GM12892 (cell line): ENCODE results near the gene OR13G1. TPM values are rescaled to one million over a fixed set of nuclear protein-coding genes. Genes with fewer than 3 reads are reported as not detected.
"Not testable (repeated sequence)": the region's sequence is repeated elsewhere in the genome, so short reads cannot be mapped to it uniquely, and the experiment has no call there.

Experiments used
- DNase-seq: peaks from one replicate; pipeline ENCODE4 v3.0.0; 2011; ENCODE audit not compliant: insufficient read length
- FAIRE-seq: peaks from 2 replicates; lab custom pipeline; 2011; peaks lifted over from hg19 to GRCh38; lab: Jason Lieb, UNC
- POLR2A ChIP-seq: IDR thresholded peaks from 2 replicates; pipeline ENCODE4 v1.6.1; 2011; ENCODE audit warnings: low read depth, low read length, control low read depth
- POLR2AphosphoS5 ChIP-seq: IDR thresholded peaks from 2 replicates; pipeline ENCODE4 v1.6.1; 2011; ENCODE audit warnings: low read depth, low read length, control low read depth
- TAF1 ChIP-seq: IDR thresholded peaks from 2 replicates; pipeline ENCODE4 v1.6.1; 2011; ENCODE audit warnings: low read depth, mild to moderate bottlenecking, control low read depth, low read length, borderline replicate concordance
- polyA plus RNA-seq: library from polyadenylated mRNA; unstranded; fragments of >200 nt; gene quantifications from one replicate; pipeline ENCODE4 v1.2.1, GENCODE V29; 2012; ENCODE audit warnings: missing spikeins, inconsistent platforms; ENCODE audit not compliant: missing spikeins

The OR13G1 gene
- not detected for polyA plus RNA-seq

- TF ChIP-seq POLR2A (no peak), POLR2AphosphoS5 (no peak), TAF1 (no peak)
- FAIRE-seq (no peak), DNase-seq (no peak)
These were observed at the start of gene OR13G1 for GRCh38 chr1:247679639-247680038. OR13G1 (minus strand) TSS chr1:247679739; CDS start chr1:247673041, 6,698 bp downstream.

- FAIRE-seq (no peak), DNase-seq (no peak)
- no peak for TF ChIP-seq POLR2A
- no peak for TF ChIP-seq TAF1
- no peak for TF ChIP-seq POLR2AphosphoS5
These were observed 41.7 kb upstream of the OR13G1 start for GRCh38 chr1:247721222-247721621.

- DNase-seq: no peak
- TF ChIP-seq POLR2AphosphoS5 (no peak), POLR2A (no peak), TAF1 (no peak)
- no peak for FAIRE-seq
These were observed 37.0 kb upstream of the OR13G1 start, which contains the start of gene OR6F1 for GRCh38 chr1:247716546-247716945. OR6F1 (minus strand) TSS chr1:247716646; CDS start chr1:247712755, 3,891 bp downstream.

GRCh38 chr1:247713753-247714152 lies 34.2 kb upstream of the OR13G1 start:
- DNase-seq: no peak
- FAIRE-seq: no peak
- no peak for TF ChIP-seq POLR2A
- TF ChIP-seq POLR2AphosphoS5: no peak
- TF ChIP-seq TAF1: no peak

- FAIRE-seq, DNase-seq: not testable (repeated sequence)
These were observed 31.1 kb upstream of the OR13G1 start for GRCh38 chr1:247710681-247711080.

GRCh38 chr1:247701338-247701737 lies 21.8 kb upstream of the OR13G1 start:
- FAIRE-seq: no peak
- TF ChIP-seq TAF1: no peak
- no peak for TF ChIP-seq POLR2A
- no peak for TF ChIP-seq POLR2AphosphoS5
- no peak for DNase-seq

- TF ChIP-seq TAF1 (no peak), POLR2AphosphoS5 (no peak), POLR2A (no peak)
- FAIRE-seq (peak; percentile 93), DNase-seq (no peak)
These were observed 1.9 kb upstream of the OR13G1 start for GRCh38 chr1:247681288-247681897.

GRCh38 chr1:247680171-247680570 lies 632 bp upstream of the OR13G1 start:
- DNase-seq (no peak), FAIRE-seq (no peak)
- TF ChIP-seq POLR2AphosphoS5 (no peak), TAF1 (no peak), POLR2A (no peak)

GRCh38 chr1:247669225-247669624 lies 10.3 kb downstream of the OR13G1 start:
- no peak for DNase-seq
- FAIRE-seq: no peak
- TF ChIP-seq POLR2A (no peak), TAF1 (no peak), POLR2AphosphoS5 (no peak)

- TF ChIP-seq POLR2AphosphoS5 (no peak), POLR2A (no peak), TAF1 (no peak)
- no peak for DNase-seq
- no peak for FAIRE-seq
These were observed 23.2 kb downstream of the OR13G1 start for GRCh38 chr1:247656221-247656875.

GRCh38 chr1:247653040-247653439 lies 26.5 kb downstream of the OR13G1 start:
- TF ChIP-seq TAF1 (no peak), POLR2AphosphoS5 (no peak), POLR2A (no peak)
- DNase-seq (no peak), FAIRE-seq (no peak)

- TF ChIP-seq POLR2A (no peak), POLR2AphosphoS5 (no peak), TAF1 (no peak)
- no peak for FAIRE-seq
- DNase-seq: no peak
These were observed 31.7 kb downstream of the OR13G1 start for GRCh38 chr1:247647864-247648263.
